HCT116 (cell line): Measurements from ENCODE around the gene TMEM200C. TPM values are rescaled to one million over a fixed set of nuclear protein-coding genes. Genes with fewer than 3 reads are reported as not detected.

Experiments used
- ATAC-seq: fragments of 200-7000 bp; cut with Tn5 transposase; 2 replicates; pipeline ENCODE4 v1.9.1; 2020; ENCODE audit warnings: mild to moderate bottlenecking, moderate library complexity
- BruUV-seq: library from RNA; stranded (reverse); fragments of 400-500 nt; replicated peaks from 2 replicates; lab custom pipeline; 2021; lab: Mats Ljungman, UMichigan
- CTCF ChIA-PET: fragments of 300-600 bp; sonication (Branson Sonifier 250); formaldehyde crosslinking; loops from one replicate; lab custom pipeline; 2021; ENCODE audit warnings: antibody characterized with exemption; lab: Charles Lee
- POLR2A ChIA-PET: fragments of 300-600, 350-600 bp; sonication (Branson Sonifier 250); formaldehyde crosslinking; loops from one replicate; lab custom pipeline; 2021; ENCODE audit warnings: antibody characterized with exemption; lab: Charles Lee
- RAD21 ChIA-PET, 2 experiments: fragments of 300-600 bp; sonication (Branson Sonifier 250); formaldehyde crosslinking; loops; one replicate each; lab custom pipeline; 2023; ENCODE audit warnings: low total read pairs in 2 of 2; ENCODE audit not compliant: uncharacterized antibody in 2 of 2, unreplicated experiment in 2 of 2, low non-redundant PET in 1 of 2; lab: Charles Lee
- DNase-seq: peaks from one replicate; pipeline ENCODE4 v3.0.0-alpha.2; 2010; ENCODE audit warnings: low read depth, low spot score
- H2AFZ ChIP-seq: fragments of 200-600 bp; shearing (Covaris generic), sonication (generic); 2 replicates; pipeline ENCODE4 v1.6.1; 2017; ENCODE audit warnings: low read depth, mixed run types, mixed read lengths, antibody characterized with exemption, low read length; ENCODE audit not compliant: poor library complexity, severe bottlenecking
- H3K27ac ChIP-seq: 2 replicates; pipeline ENCODE4 v1.5.1; 2012; ENCODE audit warnings: low read depth, low read length
- H3K27me3 ChIP-seq: fragments of 200-600 bp; sonication (generic); 2 replicates; pipeline ENCODE4 v1.6.1; 2016; ENCODE audit warnings: mixed run types, low read length, mixed read lengths; ENCODE audit not compliant: insufficient read depth
- H3K36me3 ChIP-seq, 2 experiments: fragments of 200-500 bp in 1 of 2; fragments of 200-600 bp in 1 of 2; sonication (Bioruptor generic) in 1 of 2; sonication (generic) in 1 of 2; 2 replicates each; pipeline versions ENCODE4 v1.5.1 to v1.6.1; 2014 to 2016; ENCODE audit warnings: low read length in 2 of 2, inconsistent platforms in 1 of 2, mixed read lengths in 1 of 2, mixed run types in 1 of 2; ENCODE audit not compliant: insufficient read depth in 2 of 2, control insufficient read depth in 1 of 2
- H3K4me1 ChIP-seq, 2 experiments: fragments of 200-600 bp in 1 of 2; sonication (generic) in 1 of 2; 2 replicates each; pipeline versions ENCODE4 v1.5.1 to v1.6.1; 2012 to 2017; ENCODE audit warnings: low read length in 2 of 2, inconsistent platforms in 1 of 2, mild to moderate bottlenecking in 1 of 2, mixed read lengths in 1 of 2, mixed run types in 1 of 2, moderate library complexity in 1 of 2; ENCODE audit not compliant: insufficient read depth in 2 of 2, control insufficient read depth in 1 of 2
- H3K4me2 ChIP-seq: fragments of 200-600 bp; sonication (generic); 2 replicates; pipeline ENCODE4 v1.6.1; 2017; ENCODE audit warnings: mixed run types, low read length, mixed read lengths
- H3K4me3 ChIP-seq, 2 experiments: fragments of 200-600 bp in 1 of 2; sonication (generic) in 1 of 2; replicated peaks in 1 of 2; 2 replicates each; pipeline ENCODE4 v1.5.1; 2011 to 2016; ENCODE audit warnings: low read length in 2 of 2, control low read depth in 1 of 2, low read depth in 1 of 2, mild to moderate bottlenecking in 1 of 2, mixed read lengths in 1 of 2, mixed run types in 1 of 2
- H3K79me2 ChIP-seq: fragments of 200-600 bp; sonication (generic); 2 replicates; pipeline ENCODE4 v1.6.1; 2017; ENCODE audit warnings: mild to moderate bottlenecking, mixed run types, low read length, moderate library complexity, mixed read lengths; ENCODE audit not compliant: insufficient read depth
- H3K9ac ChIP-seq: fragments of 200-600 bp; sonication (generic); 2 replicates; pipeline ENCODE4 v1.6.1; 2016; ENCODE audit warnings: low read length, mixed read lengths
- H3K9me2 ChIP-seq: fragments of 200-600 bp; sonication (generic), shearing (Covaris generic); 2 replicates; pipeline ENCODE4 v1.6.1; 2017; ENCODE audit warnings: mixed run types, mild to moderate bottlenecking, moderate library complexity; ENCODE audit not compliant: insufficient read depth
- H3K9me3 ChIP-seq, 2 experiments: fragments of 200-500 bp in 1 of 2; fragments of 200-600 bp in 1 of 2; sonication (Bioruptor generic) in 1 of 2; sonication (generic) in 1 of 2; 2 replicates each; pipeline ENCODE4 v1.6.1; 2014 to 2017; ENCODE audit warnings: low read length in 2 of 2, mixed read lengths in 2 of 2, inconsistent platforms in 1 of 2, low read depth in 1 of 2, mild to moderate bottlenecking in 1 of 2, mixed run types in 1 of 2, moderate library complexity in 1 of 2; ENCODE audit not compliant: control insufficient read depth in 1 of 2, insufficient read depth in 1 of 2
- H4K20me1 ChIP-seq: fragments of 200-600 bp; sonication (generic), shearing (Covaris generic); 2 replicates; pipeline ENCODE4 v1.6.1; 2017; ENCODE audit warnings: mixed run types, mild to moderate bottlenecking, moderate library complexity; ENCODE audit not compliant: insufficient read depth
- CEBPB ChIP-seq: IDR thresholded peaks from 2 replicates; pipeline ENCODE4 v1.6.1; 2012; ENCODE audit warnings: low read depth
- ELF1 ChIP-seq: IDR thresholded peaks from 2 replicates; pipeline ENCODE4 v1.6.1; 2012; ENCODE audit warnings: low read depth, borderline replicate concordance
- EZH2 ChIP-seq: fragments of 200-600 bp; sonication (generic); IDR thresholded peaks from 2 replicates; pipeline ENCODE4 v1.6.1; 2017; ENCODE audit warnings: antibody characterized with exemption, mixed run types
- EZH2phosphoT487 ChIP-seq: fragments of 200-600 bp; IDR thresholded peaks from 2 replicates; pipeline ENCODE4 v1.6.1; 2018; ENCODE audit warnings: antibody characterized with exemption, borderline replicate concordance
- POLR2AphosphoS5 ChIP-seq: IDR thresholded peaks from 2 replicates; pipeline ENCODE4 v1.6.1; 2011; ENCODE audit warnings: mild to moderate bottlenecking, low read depth, low read length, moderate library complexity
- RAD21 ChIP-seq: IDR thresholded peaks from 2 replicates; pipeline ENCODE4 v1.6.1; 2012; ENCODE audit warnings: low read depth, mild to moderate bottlenecking
- SIN3A ChIP-seq: IDR thresholded peaks from 2 replicates; pipeline ENCODE4 v1.6.1; 2012; ENCODE audit warnings: low read depth
- SP1 ChIP-seq: IDR thresholded peaks from 2 replicates; pipeline ENCODE4 v1.6.1; 2012; ENCODE audit warnings: low read depth
- SRF ChIP-seq: IDR thresholded peaks from 2 replicates; pipeline ENCODE4 v1.6.1; 2012; ENCODE audit warnings: low read depth
- TCF7L2 ChIP-seq: IDR thresholded peaks from 2 replicates; pipeline ENCODE4 v1.7.0; 2011; ENCODE audit warnings: borderline replicate concordance, inconsistent platforms; ENCODE audit not compliant: insufficient read depth, insufficient read length; ENCODE audit errors: extremely low read depth
- ZFX ChIP-seq: fragments of 450-650 bp; IDR thresholded peaks from 2 replicates; pipeline ENCODE4 v1.6.1; 2017
- ZNF274 ChIP-seq: fragments of 200-500 bp; sonication (Bioruptor generic); IDR thresholded peaks from 2 replicates; pipeline ENCODE4 v1.6.1; 2014; ENCODE audit warnings: mild to moderate bottlenecking, low read depth, low read length, inconsistent platforms
- intact Hi-C: fragments of 100-400 bp; cut with micrococcal nuclease; formaldehyde crosslinking; loops from 2 replicates; pipeline ENCODE4 v1.10.0; 2022
- total RNA-seq: library from RNA; stranded (reverse); gene quantifications from one replicate; pipeline ENCODE4 v1.2.1, GENCODE V29; 2021; ENCODE audit not compliant: unreplicated experiment
- TF ChIP-seq, protein P1 (sequence below): IDR thresholded peaks from 2 replicates; pipeline ENCODE4 v1.6.1; 2011; ENCODE audit warnings: mild to moderate bottlenecking, low read length, moderate library complexity; ENCODE audit not compliant: insufficient replicate concordance; ENCODE audit errors: extremely low read depth

Gene TMEM200C
- total RNA-seq, 1 experiment from 2014 or later = not detected

DNA sequence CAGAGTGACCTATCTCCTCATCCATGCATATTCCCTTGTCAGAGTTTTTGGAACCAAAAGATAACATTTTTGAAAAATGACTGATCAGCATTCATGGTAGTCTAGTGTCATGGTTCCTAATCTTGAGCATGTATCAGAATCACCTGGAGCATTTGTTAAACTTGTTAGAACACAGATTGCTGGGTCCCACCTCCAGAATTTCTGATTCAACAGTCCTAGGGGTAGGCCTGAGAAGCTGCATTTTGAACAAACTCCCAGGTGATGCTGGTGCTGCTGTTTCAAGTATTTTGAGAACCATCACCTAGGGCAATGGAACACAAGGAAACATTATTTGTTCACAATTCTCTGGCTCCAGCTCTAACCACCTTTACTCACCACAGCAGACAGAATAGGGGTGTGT is 21.0 kb downstream of the TMEM200C start (continued):
- TF ChIP-seq, protein P1, sequence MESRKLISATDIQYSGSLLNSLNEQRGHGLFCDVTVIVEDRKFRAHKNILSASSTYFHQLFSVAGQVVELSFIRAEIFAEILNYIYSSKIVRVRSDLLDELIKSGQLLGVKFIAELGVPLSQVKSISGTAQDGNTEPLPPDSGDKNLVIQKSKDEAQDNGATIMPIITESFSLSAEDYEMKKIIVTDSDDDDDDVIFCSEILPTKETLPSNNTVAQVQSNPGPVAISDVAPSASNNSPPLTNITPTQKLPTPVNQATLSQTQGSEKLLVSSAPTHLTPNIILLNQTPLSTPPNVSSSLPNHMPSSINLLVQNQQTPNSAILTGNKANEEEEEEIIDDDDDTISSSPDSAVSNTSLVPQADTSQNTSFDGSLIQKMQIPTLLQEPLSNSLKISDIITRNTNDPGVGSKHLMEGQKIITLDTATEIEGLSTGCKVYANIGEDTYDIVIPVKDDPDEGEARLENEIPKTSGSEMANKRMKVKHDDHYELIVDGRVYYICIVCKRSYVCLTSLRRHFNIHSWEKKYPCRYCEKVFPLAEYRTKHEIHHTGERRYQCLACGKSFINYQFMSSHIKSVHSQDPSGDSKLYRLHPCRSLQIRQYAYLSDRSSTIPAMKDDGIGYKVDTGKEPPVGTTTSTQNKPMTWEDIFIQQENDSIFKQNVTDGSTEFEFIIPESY = no peak
- TF ChIP-seq RAD21 = no peak
- TF ChIP-seq CEBPB = no peak
- no peak for TF ChIP-seq SRF
- no peak for TF ChIP-seq EZH2phosphoT487
- TF ChIP-seq ELF1 = no peak
- TF ChIP-seq ZFX = no peak
- TF ChIP-seq POLR2AphosphoS5 = no peak
- TF ChIP-seq EZH2 = no peak
- no peak for TF ChIP-seq TCF7L2
- no peak for TF ChIP-seq SP1
- no peak for TF ChIP-seq ZNF274

GRCh38 chr18:5872886-5873285 is 22.4 kb downstream of the TMEM200C start:
- Histone ChIP-seq H3K4me3 (no peak overlapping the region), H2AFZ (no peak overlapping the region), H3K27ac (no peak overlapping the region), H3K9me3 (peaks cover 9 to 10% of the 10 kb centered on the region in 2 experiments; a peak in 2 of 4 replicates), H3K4me2 (no peak overlapping the region), H3K9ac (no peak overlapping the region), H3K36me3 (no peaks in the 10 kb centered on the region), H3K27me3 (no peaks in the 10 kb centered on the region), H3K4me1 (no peaks in the 10 kb centered on the region), H3K79me2 (no peaks in the 10 kb centered on the region), H4K20me1 (no peaks in the 10 kb centered on the region)
- ATAC-seq (no peak), DNase-seq (no peak)
- ChIA-PET RAD21 (no interaction called here), CTCF (no interaction called here), POLR2A (no interaction called here)
- BruUV-seq = no TSS peak
- intact Hi-C loops = loop anchor here (10.0 kb wide), 2 partner anchors 458 to 1012 kb away; no protein-coding TSS in a partner anchor
- TF ChIP-seq, protein P1 = no peak
- no peak for TF ChIP-seq RAD21
- TF ChIP-seq SIN3A = no peak
- TF ChIP-seq SP1 = no peak
- no peak for TF ChIP-seq POLR2AphosphoS5
- no peak for TF ChIP-seq ZNF274
- TF ChIP-seq, all 23 proteins: peak for 0
- H3K9me2 ChIP-seq = no peaks in the 10 kb centered on the region
